Activated CD8-positive, alpha-beta memory T cell treated with anti-CD3 and anti-CD28 coated beads, Interleukin-2, amount 50 U/mL, for 1 hour (primary cell): ENCODE measurements around the gene TRAPPC5.

Experiments used
- DNase-seq: peaks from one replicate; pipeline ENCODE4 v3.0.0-alpha.2; 2020; ENCODE audit errors: extremely low read depth

Gene TRAPPC5

GRCh38 chr19:7701049-7701653 lies 20.5 kb downstream of the TRAPPC5 start:
- no peak for DNase-seq

GRCh38 chr19:7701654-7702457 lies 21.2 kb downstream of the TRAPPC5 start, which contains the start of gene FCER2:
Gene FCER2, minus strand, starts transcription at chr19:7702131. Its CDS starts 2,371 bp downstream, at chr19:7699760.
- DNase-seq: no peak

- no peak for DNase-seq
Measured at GRCh38 chr19:7703332-7703731, 22.7 kb downstream of the TRAPPC5 start.

GRCh38 chr19:7704280-7705060 lies 23.8 kb downstream of the TRAPPC5 start:
- DNase-seq: no peak

- DNase-seq: peak; percentile 30
Measured at GRCh38 chr19:7705387-7706187, 25.0 kb downstream of the TRAPPC5 start.

GRCh38 chr19:7706188-7706954 lies 25.7 kb downstream of the TRAPPC5 start:
- DNase-seq: no peak

GRCh38 chr19:7706955-7707456 lies 26.4 kb downstream of the TRAPPC5 start:
- DNase-seq: no peak

- no peak for DNase-seq
Measured at GRCh38 chr19:7709932-7710460, 29.4 kb downstream of the TRAPPC5 start.

GRCh38 chr19:7710616-7711015 lies 30.0 kb downstream of the TRAPPC5 start:
- no peak for DNase-seq

- DNase-seq: no peak
Measured at GRCh38 chr19:7715671-7716070, 35.0 kb downstream of the TRAPPC5 start.

- DNase-seq: no peak
Measured at GRCh38 chr19:7716762-7717161, 36.1 kb downstream of the TRAPPC5 start.

- DNase-seq: no peak
Measured at GRCh38 chr19:7718668-7719067, 38.0 kb downstream of the TRAPPC5 start.

- DNase-seq: no peak
Measured at GRCh38 chr19:7720351-7720750, 39.7 kb downstream of the TRAPPC5 start.

GRCh38 chr19:7722231-7722651 lies 41.6 kb downstream of the TRAPPC5 start:
- no peak for DNase-seq

GRCh38 chr19:7725791-7726190 lies 45.2 kb downstream of the TRAPPC5 start:
- DNase-seq: no peak

- no peak for DNase-seq
Measured at GRCh38 chr19:7729211-7729610, 48.6 kb downstream of the TRAPPC5 start.

GRCh38 chr19:7729831-7730285 lies 49.2 kb downstream of the TRAPPC5 start:
- DNase-seq: no peak

GRCh38 chr19:7730286-7731217 lies 49.9 kb downstream of the TRAPPC5 start:
- no peak for DNase-seq

- DNase-seq: no peak
Measured at GRCh38 chr19:7731218-7731595, 50.6 kb downstream of the TRAPPC5 start.
